ENCODE data around the gene GALT. TPM values are rescaled to one million over a fixed set of nuclear protein-coding genes. Genes with fewer than 3 reads are reported as not detected.
A peak's percentile ranks its signal among the peaks of the same experiment; 100 is the strongest.

GALT gene
- total RNA-seq, 6 donors from 2014 or later: 33.4 to 141 (median 44.3) TPM

DNA sequence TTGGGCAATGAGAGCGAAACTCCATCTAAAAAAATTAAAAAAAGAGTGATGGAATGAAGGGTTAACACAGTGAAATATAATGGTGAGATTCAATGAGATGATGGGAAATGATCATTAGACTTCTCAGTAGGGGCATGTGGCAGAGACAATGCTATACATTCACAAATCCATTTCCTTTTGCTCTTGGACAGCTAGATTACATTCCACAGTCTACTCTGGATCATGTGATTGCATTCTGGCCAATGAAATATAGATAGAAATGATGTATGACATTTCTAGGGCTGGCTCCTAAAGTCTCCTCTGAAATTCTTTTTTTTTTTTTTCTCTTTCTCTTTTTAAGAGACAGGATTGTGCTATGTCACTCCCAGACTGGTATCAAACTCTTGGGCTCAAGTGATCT lies 3.8 kb upstream of the GALT start:
- Histone ChIP-seq H3K9me3 (no peaks in the 10 kb centered on the region), H3K27ac (no peak overlapping the region)
- WGBS, 2 donors: 94 to 97% methylated on average over 1 of the region's 1 CpG

GRCh38 chr9:34644766-34645314 lies 1.6 kb upstream of the GALT start:
- Histone ChIP-seq H3K27ac (no peak overlapping the region), H3K4me3 (no peak overlapping the region), H3K36me3 (peaks cover 5 to 18% (median 14%) of the 10 kb centered on the region in 4 donors), H3K9me3 (no peaks in the 10 kb centered on the region), H3K4me1 (peaks cover 17 to 24% (median 18%) of the 10 kb centered on the region in 4 donors), H3K27me3 (no peaks in the 10 kb centered on the region)
- DNase-seq: no peak
- TF ChIP-seq EP300 (IDR thresholded peaks at IDR 0.05): no peak
- TF ChIP-seq POLR2A (IDR thresholded peaks at IDR 0.05): no peak
- no peak for TF ChIP-seq POLR2AphosphoS5 (IDR thresholded peaks at IDR 0.05)
- ATAC-seq (ENCODE audit: low FRiP score in 2 of 2): no peak

More for the DNA sequence above, 3.8 kb upstream of the GALT start:
- peaks cover 16 to 21% (median 18%) of the 10 kb centered on the region in 4 donors for H3K4me1 ChIP-seq
- no peak overlapping the region for H3K4me3 ChIP-seq
- no peaks in the 10 kb centered on the region for H3K27me3 ChIP-seq
- no peak for TF ChIP-seq EP300 (IDR thresholded peaks at IDR 0.05)
- no peak for TF ChIP-seq POLR2AphosphoS5 (IDR thresholded peaks at IDR 0.05)
- TF ChIP-seq, protein P1, sequence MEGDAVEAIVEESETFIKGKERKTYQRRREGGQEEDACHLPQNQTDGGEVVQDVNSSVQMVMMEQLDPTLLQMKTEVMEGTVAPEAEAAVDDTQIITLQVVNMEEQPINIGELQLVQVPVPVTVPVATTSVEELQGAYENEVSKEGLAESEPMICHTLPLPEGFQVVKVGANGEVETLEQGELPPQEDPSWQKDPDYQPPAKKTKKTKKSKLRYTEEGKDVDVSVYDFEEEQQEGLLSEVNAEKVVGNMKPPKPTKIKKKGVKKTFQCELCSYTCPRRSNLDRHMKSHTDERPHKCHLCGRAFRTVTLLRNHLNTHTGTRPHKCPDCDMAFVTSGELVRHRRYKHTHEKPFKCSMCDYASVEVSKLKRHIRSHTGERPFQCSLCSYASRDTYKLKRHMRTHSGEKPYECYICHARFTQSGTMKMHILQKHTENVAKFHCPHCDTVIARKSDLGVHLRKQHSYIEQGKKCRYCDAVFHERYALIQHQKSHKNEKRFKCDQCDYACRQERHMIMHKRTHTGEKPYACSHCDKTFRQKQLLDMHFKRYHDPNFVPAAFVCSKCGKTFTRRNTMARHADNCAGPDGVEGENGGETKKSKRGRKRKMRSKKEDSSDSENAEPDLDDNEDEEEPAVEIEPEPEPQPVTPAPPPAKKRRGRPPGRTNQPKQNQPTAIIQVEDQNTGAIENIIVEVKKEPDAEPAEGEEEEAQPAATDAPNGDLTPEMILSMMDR (IDR thresholded peaks at IDR 0.05): no peak
- TF ChIP-seq POLR2A (IDR thresholded peaks at IDR 0.05): no peak
- no peaks in the 10 kb centered on the region for H3K36me3 ChIP-seq
- ATAC-seq (ENCODE audit: low FRiP score in 2 of 2) (no peak), DNase-seq (no peak)

DNA sequence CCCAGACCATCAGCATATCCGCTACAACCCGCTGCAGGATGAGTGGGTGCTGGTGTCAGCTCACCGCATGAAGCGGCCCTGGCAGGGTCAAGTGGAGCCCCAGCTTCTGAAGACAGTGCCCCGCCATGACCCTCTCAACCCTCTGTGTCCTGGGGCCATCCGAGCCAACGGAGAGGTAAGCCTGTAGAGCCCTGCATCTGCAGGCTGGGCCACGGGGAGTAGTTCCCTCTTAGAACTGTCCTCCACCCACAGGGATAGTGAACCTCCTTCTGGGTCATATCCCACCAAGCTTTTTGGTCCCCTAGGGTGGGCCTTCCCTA lies 569 bp downstream of the GALT start:
- peaks cover 28 to 36% (median 30%) of the 10 kb centered on the region in 4 donors for H3K4me1 ChIP-seq

GRCh38 chr9:34647651-34648050 lies 1.2 kb downstream of the GALT start:
- H3K27ac ChIP-seq: peak overlapping the region in 3 of 4 donors; percentile 80 to 91 (median 86)
- TF ChIP-seq POLR2AphosphoS5 (IDR thresholded peaks at IDR 0.05): no peak
- no peak for TF ChIP-seq EP300 (IDR thresholded peaks at IDR 0.05)
- TF ChIP-seq, protein P1 (IDR thresholded peaks at IDR 0.05): no peak
- TF ChIP-seq POLR2A (IDR thresholded peaks at IDR 0.05): no peak
- peaks cover 33 to 42% (median 36%) of the 10 kb centered on the region in 4 donors for H3K4me1 ChIP-seq
- H3K27me3 ChIP-seq: no peaks in the 10 kb centered on the region
- 46 to 54% methylated on average over 10 of the region's 10 CpGs for WGBS, 2 donors
- no peaks in the 10 kb centered on the region for H3K9me3 ChIP-seq
- peaks cover 8 to 24% (median 15%) of the 10 kb centered on the region in 4 donors for H3K36me3 ChIP-seq
- ATAC-seq (ENCODE audit: low FRiP score in 2 of 2): no peak
- DNase-seq: no peak
- H3K4me3 ChIP-seq: peak overlapping the region; percentile 52 to 92 (median 76)

More for the DNA sequence above, 569 bp downstream of the GALT start:
- TF ChIP-seq POLR2A (IDR thresholded peaks at IDR 0.05) (no peak), POLR2AphosphoS5 (IDR thresholded peaks at IDR 0.05) (no peak), EP300 (IDR thresholded peaks at IDR 0.05) (no peak)
- TF ChIP-seq, protein P1 (IDR thresholded peaks at IDR 0.05): no peak
- no peaks in the 10 kb centered on the region for H3K9me3 ChIP-seq
- H3K27me3 ChIP-seq: no peaks in the 10 kb centered on the region
- WGBS, 2 donors: 0% methylated on average over 6 to 8 of the region's 8 CpGs
- ATAC-seq (ENCODE audit: low FRiP score in 2 of 2): peak in 1 of 2 donors; percentile 4
- H3K27ac ChIP-seq: peak overlapping the region; percentile 76 to 91 (median 83)
- H3K36me3 ChIP-seq: peaks cover 8 to 24% (median 15%) of the 10 kb centered on the region in 4 donors
- H3K4me3 ChIP-seq: peak overlapping the region; percentile 52 to 92 (median 76)
- DNase-seq: no peak

DNA sequence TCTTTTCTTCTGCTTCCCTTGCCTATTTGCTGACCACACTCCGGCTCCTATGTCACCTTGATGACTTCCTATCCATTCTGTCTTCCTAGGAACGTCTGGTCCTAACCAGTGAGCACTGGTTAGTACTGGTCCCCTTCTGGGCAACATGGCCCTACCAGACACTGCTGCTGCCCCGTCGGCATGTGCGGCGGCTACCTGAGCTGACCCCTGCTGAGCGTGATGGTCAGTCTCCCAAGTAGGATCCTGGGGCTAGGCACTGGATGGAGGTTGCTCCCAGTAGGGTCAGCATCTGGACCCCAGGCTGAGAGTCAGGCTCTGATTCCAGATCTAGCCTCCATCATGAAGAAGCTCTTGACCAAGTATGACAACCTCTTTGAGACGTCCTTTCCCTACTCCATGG lies 2.2 kb downstream of the GALT start:
- H3K4me1 ChIP-seq: peaks cover 43 to 52% (median 46%) of the 10 kb centered on the region in 4 donors
- no peaks in the 10 kb centered on the region for H3K27me3 ChIP-seq
- no peak for TF ChIP-seq POLR2AphosphoS5 (IDR thresholded peaks at IDR 0.05)
- TF ChIP-seq, protein P1 (IDR thresholded peaks at IDR 0.05): no peak
- TF ChIP-seq POLR2A (IDR thresholded peaks at IDR 0.05): no peak
- TF ChIP-seq EP300 (IDR thresholded peaks at IDR 0.05): no peak
- H3K27ac ChIP-seq: no peak overlapping the region
- peaks cover 8 to 24% (median 15%) of the 10 kb centered on the region in 4 donors for H3K36me3 ChIP-seq
- DNase-seq (no peak), ATAC-seq (ENCODE audit: low FRiP score in 2 of 2) (no peak)
- no peaks in the 10 kb centered on the region for H3K9me3 ChIP-seq
- H3K4me3 ChIP-seq: no peak overlapping the region
- WGBS, 2 donors: 93 to 99% methylated on average over 7 to 8 of the region's 8 CpGs

All from upper lobe of left lung (tissue), 6 donors.